ENCODE results near the gene ERAP2.

The ERAP2 gene

DNA sequence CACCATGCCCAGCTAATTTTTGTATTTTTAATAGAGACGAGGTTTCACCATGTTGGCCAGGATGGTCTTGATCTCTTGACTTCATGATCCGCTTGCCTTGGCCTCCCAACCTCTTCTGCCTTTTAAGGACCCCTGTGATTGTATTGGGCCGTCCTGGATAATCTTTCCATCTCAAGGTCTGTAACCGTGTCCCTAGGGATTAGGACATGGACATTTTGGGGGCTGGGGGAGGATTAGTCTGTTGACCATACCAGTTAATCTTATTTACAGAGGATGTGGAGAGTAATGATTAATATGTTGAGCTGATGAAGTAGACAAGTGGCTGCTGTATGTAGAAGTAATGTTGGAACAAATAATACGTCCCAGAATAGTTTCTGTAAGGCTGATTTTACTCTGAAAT lies 82.7 kb downstream of the ERAP2 start:
- DNase-seq = no peak
- Mint-ChIP-seq H3K9me3 (peaks cover 3% of the 10 kb centered on the region), H3K4me3 (no peak overlapping the region), H3K36me3 (ENCODE audit: low read depth) (peaks cover 6% of the 10 kb centered on the region), H3K27me3 (ENCODE audit: low read depth, poor library complexity) (no peaks in the 10 kb centered on the region), H3K4me1 (no peaks in the 10 kb centered on the region), H3K27ac (no peak overlapping the region)
- TF ChIP-seq CTCF (IDR thresholded peaks at IDR 0.05) = no peak

DNA sequence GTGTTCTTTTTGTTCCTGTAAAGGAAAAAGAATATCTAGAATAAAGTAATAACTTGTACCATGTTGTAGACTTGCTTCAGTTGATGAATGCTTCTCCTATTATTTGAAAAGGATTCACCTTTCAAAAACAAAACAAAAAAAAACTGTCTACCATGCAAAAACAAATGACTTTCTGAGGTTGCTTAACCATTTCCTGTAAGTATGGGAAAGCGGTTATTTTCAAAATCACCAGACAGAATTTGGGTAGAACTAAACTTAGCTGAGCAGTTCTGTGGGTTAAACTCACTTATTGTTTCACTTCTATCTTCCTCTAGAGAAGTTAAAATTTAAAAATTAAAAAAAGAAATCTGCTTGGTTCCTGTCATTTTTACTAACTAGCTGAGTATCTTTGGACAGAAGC lies 84.8 kb downstream of the ERAP2 start:
- H3K4me3 Mint-ChIP-seq = no peak overlapping the region
- no peaks in the 10 kb centered on the region for H3K27me3 Mint-ChIP-seq (ENCODE audit: low read depth, poor library complexity)
- peaks cover 6% of the 10 kb centered on the region for H3K36me3 Mint-ChIP-seq (ENCODE audit: low read depth)
- H3K4me1 Mint-ChIP-seq = no peaks in the 10 kb centered on the region
- H3K9me3 Mint-ChIP-seq = peaks cover 3% of the 10 kb centered on the region
- no peak for DNase-seq
- no peak overlapping the region for H3K27ac Mint-ChIP-seq
- TF ChIP-seq CTCF (IDR thresholded peaks at IDR 0.05) = no peak

DNA sequence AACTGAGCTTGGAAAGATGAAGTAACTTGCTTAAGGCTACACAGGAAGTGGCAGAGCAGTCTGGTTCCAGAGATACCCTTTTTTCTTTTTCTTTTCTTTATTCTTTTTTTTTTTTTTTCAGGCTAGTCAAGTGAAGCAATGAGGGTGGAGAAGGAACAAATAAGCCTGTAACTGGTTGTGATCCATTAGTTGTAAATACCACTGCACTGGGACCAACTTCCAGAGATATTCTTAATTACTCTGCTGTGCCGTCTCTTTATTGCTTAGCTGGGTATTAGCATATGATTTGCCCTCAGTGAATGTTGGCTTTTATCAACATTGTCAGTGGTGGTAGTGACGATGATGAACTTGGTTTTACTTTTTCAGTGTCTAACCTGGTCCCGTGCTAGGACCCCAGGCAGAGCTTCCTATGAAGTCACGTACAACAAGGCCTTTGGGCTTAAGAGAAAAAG lies 86.3 kb downstream of the ERAP2 start:
- H3K36me3 Mint-ChIP-seq (ENCODE audit: low read depth) = peaks cover 6% of the 10 kb centered on the region
- peaks cover 3% of the 10 kb centered on the region for H3K9me3 Mint-ChIP-seq
- H3K4me1 Mint-ChIP-seq = no peaks in the 10 kb centered on the region
- H3K27ac Mint-ChIP-seq = peak overlapping the region; percentile 50
- no peak overlapping the region for H3K4me3 Mint-ChIP-seq
- no peak for TF ChIP-seq CTCF (IDR thresholded peaks at IDR 0.05)
- no peaks in the 10 kb centered on the region for H3K27me3 Mint-ChIP-seq (ENCODE audit: low read depth, poor library complexity)
- no peak for DNase-seq

DNA sequence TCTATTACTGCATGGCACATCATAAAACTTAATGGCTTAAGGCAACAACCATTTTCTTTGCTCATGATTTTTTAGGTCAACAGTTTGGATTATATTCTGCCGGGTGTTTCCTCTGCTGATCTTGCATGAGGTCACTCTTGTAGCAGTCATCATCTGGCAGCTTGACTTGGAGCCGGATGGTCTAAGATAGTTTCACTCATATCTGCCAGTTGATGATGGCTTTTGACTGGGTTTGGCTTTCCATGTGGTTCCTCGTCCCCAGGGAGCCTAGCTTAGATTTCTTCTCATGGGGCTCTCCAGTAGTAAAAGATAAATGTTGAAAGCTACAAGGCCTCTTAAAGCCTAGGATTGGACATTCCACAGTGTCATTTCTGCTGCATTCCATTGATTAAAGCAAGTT lies 87.0 kb downstream of the ERAP2 start:
- H3K27ac Mint-ChIP-seq = no peak overlapping the region
- TF ChIP-seq CTCF (IDR thresholded peaks at IDR 0.05) = no peak
- H3K4me3 Mint-ChIP-seq = no peak overlapping the region
- DNase-seq = no peak
- peaks cover 6% of the 10 kb centered on the region for H3K36me3 Mint-ChIP-seq (ENCODE audit: low read depth)
- H3K9me3 Mint-ChIP-seq = peaks cover 3% of the 10 kb centered on the region
- no peaks in the 10 kb centered on the region for H3K27me3 Mint-ChIP-seq (ENCODE audit: low read depth, poor library complexity)
- peaks cover under 1% of the 10 kb centered on the region for H3K4me1 Mint-ChIP-seq

DNA sequence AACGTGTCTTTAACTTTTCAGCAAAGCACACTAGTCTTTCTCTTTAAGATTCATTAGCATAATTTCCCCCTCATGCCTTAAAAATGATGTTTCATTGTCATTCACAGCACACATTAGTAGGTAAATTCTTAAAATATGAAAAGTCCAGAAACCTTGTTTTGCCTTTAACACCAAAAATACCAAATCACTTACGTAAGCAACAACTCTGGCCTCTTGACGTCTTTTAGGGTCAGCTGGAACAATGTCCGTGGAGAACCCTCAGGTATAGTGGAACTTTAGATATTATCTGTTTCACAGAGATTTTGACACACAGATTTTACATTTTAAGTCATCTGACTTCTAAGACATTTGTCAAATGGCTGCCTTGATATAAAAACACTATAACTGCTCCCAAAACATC lies 90.5 kb downstream of the ERAP2 start:
- Mint-ChIP-seq H3K4me1 (peaks cover 6% of the 10 kb centered on the region), H3K9me3 (no peaks in the 10 kb centered on the region), H3K4me3 (no peak overlapping the region), H3K36me3 (ENCODE audit: low read depth) (no peaks in the 10 kb centered on the region), H3K27ac (no peak overlapping the region), H3K27me3 (ENCODE audit: low read depth, poor library complexity) (no peaks in the 10 kb centered on the region)
- no peak for TF ChIP-seq CTCF (IDR thresholded peaks at IDR 0.05)
- no peak for DNase-seq

- Mint-ChIP-seq H3K4me1 (peaks cover 7% of the 10 kb centered on the region), H3K9me3 (no peaks in the 10 kb centered on the region), H3K27ac (no peak overlapping the region), H3K27me3 (ENCODE audit: low read depth, poor library complexity) (no peaks in the 10 kb centered on the region), H3K36me3 (ENCODE audit: low read depth) (no peaks in the 10 kb centered on the region), H3K4me3 (no peak overlapping the region)
- no peak for DNase-seq
- TF ChIP-seq CTCF (IDR thresholded peaks at IDR 0.05) = no peak
Observed at GRCh38 chr5:96967400-96967799, 91.1 kb downstream of the ERAP2 start.
